HepG2 (cell line): ENCODE data around the gene ERICH6. TPM values are rescaled to one million over a fixed set of nuclear protein-coding genes. Genes with fewer than 3 reads are reported as not detected.

ENCODE experiments used
- BORCS8-MEF2B ChIP-seq: sonication (generic); formaldehyde crosslinking; IDR thresholded peaks from 2 replicates; pipeline ENCODE4 v1.8.0; 2022; ENCODE audit warnings: mild to moderate bottlenecking, missing genetic modification reagents
- CEBPG ChIP-seq: IDR thresholded peaks from 2 replicates; pipeline ENCODE4 v1.6.1; 2016
- ETV5 ChIP-seq: IDR thresholded peaks from 2 replicates; pipeline ENCODE4 v1.6.1; 2018; ENCODE audit warnings: missing biosample characterization, missing genetic modification reagents, inconsistent platforms, borderline replicate concordance
- FOXJ3 ChIP-seq: sonication (generic); formaldehyde crosslinking; IDR thresholded peaks from 2 replicates; pipeline ENCODE4 v1.4.0; 2020; ENCODE audit warnings: missing genetic modification reagents, mild to moderate bottlenecking, borderline replicate concordance
- HHEX ChIP-seq: IDR thresholded peaks from 2 replicates; pipeline ENCODE4 v1.6.1; 2016; ENCODE audit warnings: control low read depth
- HNF4G ChIP-seq, 2 experiments: sonication (generic) in 1 of 2; formaldehyde crosslinking in 1 of 2; IDR thresholded peaks; 2 replicates each; pipeline versions ENCODE4 v1.4.0 to v1.6.1; 2011 to 2020; ENCODE audit warnings: borderline replicate concordance in 2 of 2, low read depth in 2 of 2, mild to moderate bottlenecking in 2 of 2, low read length in 1 of 2, missing genetic modification reagents in 1 of 2, moderate library complexity in 1 of 2
- HOXA5 ChIP-seq: sonication (generic); formaldehyde crosslinking; IDR thresholded peaks from 2 replicates; pipeline ENCODE4 v1.4.0; 2020; ENCODE audit warnings: missing genetic modification reagents
- IRF2 ChIP-seq: IDR thresholded peaks from 2 replicates; pipeline ENCODE4 v1.6.1; 2018; ENCODE audit warnings: missing genetic modification reagents, missing compliant biosample characterization
- KDM1A ChIP-seq: IDR thresholded peaks from 2 replicates; pipeline ENCODE4 v1.6.1; 2016; ENCODE audit warnings: missing compliant biosample characterization
- KDM6A ChIP-seq: IDR thresholded peaks from 2 replicates; pipeline ENCODE4 v1.6.1; 2016; ENCODE audit warnings: low read depth
- MAFK ChIP-seq, 2 experiments: IDR thresholded peaks in 1 of 2; conservative IDR thresholded peaks in 1 of 2; 2 replicates each; pipeline ENCODE4 v1.6.1; 2011; ENCODE audit warnings: improper control_type of control experiment in 2 of 2, low read length in 2 of 2
- MED13 ChIP-seq: sonication (generic); formaldehyde crosslinking; IDR thresholded peaks from 2 replicates; pipeline ENCODE4 v1.5.0; 2020; ENCODE audit warnings: missing genetic modification reagents
- NR2C2 ChIP-seq: sonication (generic); formaldehyde crosslinking; IDR thresholded peaks from 2 replicates; pipeline ENCODE4 v1.4.0; 2020; ENCODE audit warnings: missing genetic modification reagents, mild to moderate bottlenecking, moderate library complexity, borderline replicate concordance
- SIX1 ChIP-seq: sonication (generic); formaldehyde crosslinking; IDR thresholded peaks from 2 replicates; pipeline ENCODE4 v1.4.0; 2020; ENCODE audit warnings: missing genetic modification reagents, borderline replicate concordance
- SOX5 ChIP-seq: IDR thresholded peaks from 2 replicates; pipeline ENCODE4 v1.6.1; 2016; ENCODE audit warnings: borderline replicate concordance
- SOX6 ChIP-seq, 2 experiments: fragments of 450-650 bp in 1 of 2; sonication (generic) in 1 of 2; formaldehyde crosslinking in 1 of 2; IDR thresholded peaks; 2 replicates each; pipeline versions ENCODE4 v1.4.0 to v1.6.1; 2017 to 2020; ENCODE audit warnings: antibody characterized with exemption in 1 of 2, mild to moderate bottlenecking in 1 of 2, missing genetic modification reagents in 1 of 2
- ZC3H13 ChIP-seq: sonication (generic); formaldehyde crosslinking; IDR thresholded peaks from 2 replicates; pipeline ENCODE4 v1.8.1; 2023; ENCODE audit warnings: mild to moderate bottlenecking, missing genetic modification reagents, moderate library complexity
- ZMYM2 ChIP-seq: sonication (generic); formaldehyde crosslinking; IDR thresholded peaks from 2 replicates; pipeline ENCODE4 v1.8.0; 2022; ENCODE audit warnings: mild to moderate bottlenecking, missing genetic modification reagents
- ZNF260 ChIP-seq: sonication (generic); formaldehyde crosslinking; IDR thresholded peaks from 2 replicates; pipeline ENCODE4 v1.4.0; 2020; ENCODE audit warnings: missing genetic modification reagents, low read depth, mild to moderate bottlenecking, borderline replicate concordance
- ZNF773 ChIP-seq: sonication (generic); formaldehyde crosslinking; IDR thresholded peaks from 2 replicates; pipeline ENCODE4 v1.4.0; 2020; ENCODE audit warnings: missing genetic modification reagents, borderline replicate concordance
- polyA plus RNA-seq, 8 experiments: library from polyadenylated mRNA; depleted of rRNA in 3 of 8; stranded (reverse) in 7 of 8; unstranded in 1 of 8; fragments of >200 nt; fragmentation: Illumina TruSeq in 4 of 8; extraction: Trizol in 4 of 8; gene quantifications; 2 replicates each; pipeline versions ENCODE4 v1.2.1 to v1.2.3, GENCODE V29; 2011 to 2016; ENCODE audit warnings: low read depth in 4 of 8, missing spikeins in 1 of 8, mixed read lengths in 1 of 8; ENCODE audit not compliant: insufficient read depth in 1 of 8
- total RNA-seq, 5 experiments: library from RNA; depleted of rRNA; stranded (reverse); fragments of >200 nt; fragmentation: Illumina TruSeq; extraction: Trizol; gene quantifications; 2 replicates each; pipeline ENCODE4 v1.2.3, GENCODE V29; 2016; ENCODE audit warnings: low read depth in 1 of 5
- TF ChIP-seq, protein P1 (sequence below): sonication (generic); formaldehyde crosslinking; IDR thresholded peaks from 2 replicates; pipeline ENCODE4 v1.5.1; 2020; ENCODE audit warnings: mild to moderate bottlenecking, missing genetic modification reagents
- TF ChIP-seq, protein P2 (sequence below): sonication (generic); formaldehyde crosslinking; IDR thresholded peaks from 2 replicates; pipeline ENCODE4 v1.4.0; 2020; ENCODE audit warnings: mild to moderate bottlenecking, missing genetic modification reagents, borderline replicate concordance

Gene ERICH6
- total and polyA plus RNA-seq, 2 of the 13 experiments (the other 11 are each of a cell fraction or from before 2014, with no cell fraction given), result 0.03 TPM; not detected in 1

DNA sequence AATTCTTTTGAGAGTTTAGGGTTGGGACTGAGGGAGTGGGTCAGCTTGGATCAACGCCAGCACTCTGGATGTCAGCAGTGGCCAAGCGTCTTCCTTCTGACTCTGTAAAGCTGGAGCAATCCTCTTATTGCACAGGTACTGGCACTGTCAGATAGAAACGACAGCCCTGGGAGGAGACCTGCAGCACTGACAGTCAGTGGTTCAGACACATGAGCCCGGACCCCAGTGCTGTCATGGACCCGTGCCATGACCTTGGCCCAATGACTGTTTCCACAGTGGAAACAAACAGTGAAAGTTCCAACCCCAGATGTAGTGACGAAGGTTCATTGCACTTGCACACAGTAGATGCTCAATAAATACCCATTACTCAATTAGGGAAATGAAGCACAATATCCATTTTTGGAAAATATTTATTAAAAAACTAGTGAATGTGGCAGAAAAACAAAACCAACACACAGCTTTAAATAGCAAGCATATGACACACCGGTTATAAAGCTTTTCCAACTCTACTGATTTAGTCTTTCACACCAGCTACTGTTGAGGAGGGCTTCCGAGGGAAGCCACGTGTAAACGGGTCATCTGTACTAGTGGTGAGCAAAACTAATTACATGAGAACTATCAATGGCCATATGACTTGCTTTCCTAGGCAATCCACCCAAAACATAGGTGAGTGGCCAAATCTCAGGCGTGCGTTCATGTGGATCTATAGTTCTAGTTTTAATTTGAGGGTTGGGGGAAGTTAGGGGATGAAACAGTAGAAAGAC is 37.2 kb upstream of the ERICH6 start (continued):
- TF ChIP-seq SIX1 (CRISPR knock-in tag) (peak; percentile 66; the same call in 1 of the 2 replicates), HOXA5 (peak; percentile 68; the same call in 1 of the 2 replicates), SOX5 (CRISPR knock-in tag) (peak; percentile 83), SOX6 (IDR thresholded peaks at IDR 0.05) (no peak), SOX6 (CRISPR knock-in tag; IDR thresholded peaks at IDR 0.05) (peak; percentile 93), FOXJ3 (CRISPR knock-in tag) (peak; percentile 88; the same call in 1 of the 2 replicates), BORCS8-MEF2B (CRISPR knock-in tag) (peak; percentile 83; the same call in 1 of the 2 replicates), KDM1A (CRISPR knock-in tag) (peak; percentile 84), MAFK (conservative IDR thresholded peaks at IDR 0.05 in 1 of 2, IDR thresholded peaks at IDR 0.05 in 1 of 2; ENCODE audit: low read length in 2 of 2) (no peak), CEBPG (CRISPR knock-in tag) (peak; percentile 73), NR2C2 (CRISPR knock-in tag) (peak; percentile 36; the same call in 1 of the 2 replicates), ZMYM2 (CRISPR knock-in tag) (peak; percentile 93; the same call in 1 of the 2 replicates), HNF4G (IDR thresholded peaks at IDR 0.05; ENCODE audit: borderline replicate concordance, low read depth, low read length) (peak; percentile 65; the same call in 1 of the 2 replicates), HNF4G (CRISPR knock-in tag; IDR thresholded peaks at IDR 0.05; ENCODE audit: borderline replicate concordance, low read depth) (peak; percentile 55; the same call in 1 of the 2 replicates), ZNF773 (CRISPR knock-in tag) (no peak), IRF2 (CRISPR knock-in tag) (peak; percentile 79; the same call in 1 of the 2 replicates), HHEX (CRISPR knock-in tag) (peak; percentile 76), MED13 (CRISPR knock-in tag) (peak; percentile 64; the same call in 1 of the 2 replicates), ZC3H13 (CRISPR knock-in tag) (peak; percentile 88; the same call in 1 of the 2 replicates), KDM6A (CRISPR knock-in tag) (peak; percentile 14; the same call in 1 of the 2 replicates), ZNF260 (CRISPR knock-in tag) (no peak), ETV5 (CRISPR knock-in tag) (peak; percentile 46; the same call in 1 of the 2 replicates)
- TF ChIP-seq, protein P1, sequence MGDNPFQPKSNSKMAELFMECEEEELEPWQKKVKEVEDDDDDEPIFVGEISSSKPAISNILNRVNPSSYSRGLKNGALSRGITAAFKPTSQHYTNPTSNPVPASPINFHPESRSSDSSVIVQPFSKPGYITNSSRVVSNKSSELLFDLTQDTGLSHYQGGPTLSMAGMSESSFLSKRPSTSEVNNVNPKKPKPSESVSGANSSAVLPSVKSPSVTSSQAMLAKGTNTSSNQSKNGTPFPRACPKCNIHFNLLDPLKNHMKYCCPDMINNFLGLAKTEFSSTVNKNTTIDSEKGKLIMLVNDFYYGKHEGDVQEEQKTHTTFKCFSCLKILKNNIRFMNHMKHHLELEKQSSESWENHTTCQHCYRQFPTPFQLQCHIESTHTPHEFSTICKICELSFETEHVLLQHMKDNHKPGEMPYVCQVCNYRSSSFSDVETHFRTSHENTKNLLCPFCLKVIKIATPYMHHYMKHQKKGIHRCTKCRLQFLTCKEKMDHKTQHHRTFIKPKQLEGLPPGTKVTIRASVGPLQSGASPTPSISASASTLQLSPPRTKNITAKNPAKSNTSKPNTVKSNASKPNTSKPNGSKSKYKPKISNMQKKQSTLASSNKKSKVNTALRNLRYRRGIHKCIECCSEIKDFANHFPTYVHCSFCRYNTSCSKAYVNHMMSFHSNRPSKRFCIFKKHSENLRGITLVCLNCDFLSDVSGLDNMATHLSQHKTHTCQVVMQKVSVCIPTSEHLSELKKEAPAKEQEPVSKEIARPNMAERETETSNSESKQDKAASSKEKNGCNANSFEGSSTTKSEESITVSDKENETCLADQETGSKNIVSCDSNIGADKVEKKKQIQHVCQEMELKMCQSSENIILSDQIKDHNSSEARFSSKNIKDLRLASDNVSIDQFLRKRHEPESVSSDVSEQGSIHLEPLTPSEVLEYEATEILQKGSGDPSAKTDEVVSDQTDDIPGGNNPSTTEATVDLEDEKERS (CRISPR knock-in tag), result peak; percentile 88
- TF ChIP-seq, protein P2, sequence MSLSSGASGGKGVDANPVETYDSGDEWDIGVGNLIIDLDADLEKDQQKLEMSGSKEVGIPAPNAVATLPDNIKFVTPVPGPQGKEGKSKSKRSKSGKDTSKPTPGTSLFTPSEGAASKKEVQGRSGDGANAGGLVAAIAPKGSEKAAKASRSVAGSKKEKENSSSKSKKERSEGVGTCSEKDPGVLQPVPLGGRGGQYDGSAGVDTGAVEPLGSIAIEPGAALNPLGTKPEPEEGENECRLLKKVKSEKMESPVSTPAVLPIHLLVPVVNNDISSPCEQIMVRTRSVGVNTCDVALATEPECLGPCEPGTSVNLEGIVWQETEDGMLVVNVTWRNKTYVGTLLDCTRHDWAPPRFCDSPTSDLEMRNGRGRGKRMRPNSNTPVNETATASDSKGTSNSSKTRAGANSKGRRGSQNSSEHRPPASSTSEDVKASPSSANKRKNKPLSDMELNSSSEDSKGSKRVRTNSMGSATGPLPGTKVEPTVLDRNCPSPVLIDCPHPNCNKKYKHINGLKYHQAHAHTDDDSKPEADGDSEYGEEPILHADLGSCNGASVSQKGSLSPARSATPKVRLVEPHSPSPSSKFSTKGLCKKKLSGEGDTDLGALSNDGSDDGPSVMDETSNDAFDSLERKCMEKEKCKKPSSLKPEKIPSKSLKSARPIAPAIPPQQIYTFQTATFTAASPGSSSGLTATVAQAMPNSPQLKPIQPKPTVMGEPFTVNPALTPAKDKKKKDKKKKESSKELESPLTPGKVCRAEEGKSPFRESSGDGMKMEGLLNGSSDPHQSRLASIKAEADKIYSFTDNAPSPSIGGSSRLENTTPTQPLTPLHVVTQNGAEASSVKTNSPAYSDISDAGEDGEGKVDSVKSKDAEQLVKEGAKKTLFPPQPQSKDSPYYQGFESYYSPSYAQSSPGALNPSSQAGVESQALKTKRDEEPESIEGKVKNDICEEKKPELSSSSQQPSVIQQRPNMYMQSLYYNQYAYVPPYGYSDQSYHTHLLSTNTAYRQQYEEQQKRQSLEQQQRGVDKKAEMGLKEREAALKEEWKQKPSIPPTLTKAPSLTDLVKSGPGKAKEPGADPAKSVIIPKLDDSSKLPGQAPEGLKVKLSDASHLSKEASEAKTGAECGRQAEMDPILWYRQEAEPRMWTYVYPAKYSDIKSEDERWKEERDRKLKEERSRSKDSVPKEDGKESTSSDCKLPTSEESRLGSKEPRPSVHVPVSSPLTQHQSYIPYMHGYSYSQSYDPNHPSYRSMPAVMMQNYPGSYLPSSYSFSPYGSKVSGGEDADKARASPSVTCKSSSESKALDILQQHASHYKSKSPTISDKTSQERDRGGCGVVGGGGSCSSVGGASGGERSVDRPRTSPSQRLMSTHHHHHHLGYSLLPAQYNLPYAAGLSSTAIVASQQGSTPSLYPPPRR (CRISPR knock-in tag), result peak; percentile 80
